H9 (cell line): Measurements from ENCODE around the gene ACAA2. TPM values are rescaled to one million over a fixed set of nuclear protein-coding genes. Genes with fewer than 3 reads are reported as not detected.

Experiments
- DNase-seq: peaks from one replicate; pipeline ENCODE4 v3.0.0-alpha.2; 2017
- H2AFZ ChIP-seq: one replicate; pipeline ENCODE4 v1.6.1; 2013; ENCODE audit warnings: mild to moderate bottlenecking, low read length, control low read depth, moderate library complexity
- H2AK5ac ChIP-seq: 2 replicates; pipeline ENCODE4 v1.6.1; 2013; ENCODE audit warnings: low read length, control low read depth, mixed read lengths; ENCODE audit not compliant: insufficient read length
- H2BK120ac ChIP-seq: one replicate; pipeline ENCODE4 v1.6.1; 2013; ENCODE audit warnings: low read depth, mild to moderate bottlenecking, low read length, control low read depth, inconsistent platforms; ENCODE audit not compliant: poor library complexity, severe bottlenecking
- H2BK12ac ChIP-seq: 2 replicates; pipeline ENCODE4 v1.6.1; 2013; ENCODE audit warnings: low read length, control low read depth, mixed read lengths, low read depth; ENCODE audit not compliant: insufficient read length
- H2BK15ac ChIP-seq: 2 replicates; pipeline ENCODE4 v1.6.1; 2013; ENCODE audit warnings: low read depth, low read length, control low read depth
- H2BK20ac ChIP-seq: one replicate; pipeline ENCODE4 v1.6.1; 2013; ENCODE audit warnings: low read depth, mild to moderate bottlenecking, low read length, control low read depth, inconsistent platforms; ENCODE audit not compliant: poor library complexity, severe bottlenecking
- H2BK5ac ChIP-seq: 2 replicates; pipeline ENCODE4 v1.6.1; 2013; ENCODE audit warnings: low read length, control low read depth, mixed read lengths; ENCODE audit not compliant: insufficient read length
- H3K14ac ChIP-seq: 2 replicates; pipeline ENCODE4 v1.6.1; 2013; ENCODE audit warnings: low read length, control low read depth; ENCODE audit not compliant: insufficient read depth
- H3K18ac ChIP-seq: 2 replicates; pipeline ENCODE4 v1.6.1; 2013; ENCODE audit warnings: low read depth, mild to moderate bottlenecking, mixed read lengths, low read length, control low read depth; ENCODE audit not compliant: insufficient read length
- H3K23ac ChIP-seq: 2 replicates; pipeline ENCODE4 v1.6.1; 2013; ENCODE audit warnings: low read length, control low read depth, mixed read lengths, low read depth; ENCODE audit not compliant: insufficient read length
- H3K23me2 ChIP-seq: 2 replicates; pipeline ENCODE4 v1.6.1; 2013; ENCODE audit warnings: low read depth, mild to moderate bottlenecking, mixed read lengths, low read length, control low read depth; ENCODE audit not compliant: insufficient read length, poor library complexity, severe bottlenecking
- H3K27ac ChIP-seq: 2 replicates; pipeline ENCODE4 v1.5.1; 2013; ENCODE audit warnings: low read length, control low read depth, mixed read lengths, low read depth; ENCODE audit not compliant: insufficient read length
- H3K27me3 ChIP-seq: 2 replicates; pipeline ENCODE4 v1.6.1; 2013; ENCODE audit warnings: low read length, control low read depth, inconsistent platforms; ENCODE audit not compliant: insufficient read depth
- H3K4ac ChIP-seq: 2 replicates; pipeline ENCODE4 v1.6.1; 2013; ENCODE audit warnings: low read depth, mild to moderate bottlenecking, control low read depth, inconsistent platforms, low read length, moderate library complexity
- H3K4me1 ChIP-seq: 2 replicates; pipeline ENCODE4 v1.6.1; 2013; ENCODE audit warnings: low read length, control low read depth, inconsistent platforms; ENCODE audit not compliant: insufficient read depth
- H3K4me2 ChIP-seq: 2 replicates; pipeline ENCODE4 v1.6.1; 2013; ENCODE audit warnings: low read length, control low read depth, mixed read lengths; ENCODE audit not compliant: insufficient read length, insufficient read depth
- H3K56ac ChIP-seq: 2 replicates; pipeline ENCODE4 v1.6.1; 2013; ENCODE audit warnings: low read depth, mild to moderate bottlenecking, mixed read lengths, low read length, control low read depth; ENCODE audit not compliant: insufficient read length
- H3K79me1 ChIP-seq: 2 replicates; pipeline ENCODE4 v1.6.1; 2013; ENCODE audit warnings: low read depth, mild to moderate bottlenecking, moderate library complexity, low read length, control low read depth, inconsistent platforms; ENCODE audit not compliant: insufficient read depth, poor library complexity, severe bottlenecking
- H3K79me2 ChIP-seq: 2 replicates; pipeline ENCODE4 v1.6.1; 2013; ENCODE audit warnings: low read length, control low read depth, inconsistent platforms; ENCODE audit not compliant: insufficient read depth
- H3K9ac ChIP-seq: 2 replicates; pipeline ENCODE4 v1.6.1; 2013; ENCODE audit warnings: low read length, control low read depth, mixed read lengths; ENCODE audit not compliant: insufficient read length; ENCODE audit errors: extremely low read depth
- H3K9me3 ChIP-seq: one replicate; pipeline ENCODE4 v1.6.1; 2013; ENCODE audit warnings: low read depth, low read length, inconsistent platforms; ENCODE audit not compliant: control insufficient read depth
- H3T11ph ChIP-seq: one replicate; pipeline ENCODE4 v1.6.1; 2013; ENCODE audit warnings: mild to moderate bottlenecking, low read length, control low read depth, inconsistent platforms
- H4K20me1 ChIP-seq: one replicate; pipeline ENCODE4 v1.6.1; 2013; ENCODE audit not compliant: control insufficient read depth, insufficient read length, insufficient read depth
- H4K5ac ChIP-seq: 2 replicates; pipeline ENCODE4 v1.6.1; 2013; ENCODE audit warnings: low read depth, mild to moderate bottlenecking, mixed read lengths, low read length, control low read depth; ENCODE audit not compliant: insufficient read length
- H4K8ac ChIP-seq: replicated peaks from 2 replicates; pipeline ENCODE4 v1.6.1; 2013; ENCODE audit warnings: low read length, control low read depth, mixed read lengths, low read depth; ENCODE audit not compliant: insufficient read length
- H4K91ac ChIP-seq: 2 replicates; pipeline ENCODE4 v1.6.1; 2013; ENCODE audit warnings: low read depth, mild to moderate bottlenecking, moderate library complexity, mixed read lengths, low read length, control low read depth; ENCODE audit not compliant: insufficient read length
- H3K27ac Mint-ChIP-seq, 3 experiments: 2 replicates in 2 of 3; 3 replicates in 1 of 3; pipeline ENCODE4 v1.8.0; 2020 to 2021; ENCODE audit warnings: mixed read lengths in 3 of 3, mild to moderate bottlenecking in 1 of 3, moderate library complexity in 1 of 3
- H3K27me3 Mint-ChIP-seq: 2 replicates; pipeline ENCODE4 v1.8.0; 2021; ENCODE audit warnings: low read depth, mild to moderate bottlenecking, moderate library complexity, mixed read lengths
- H3K36me3 Mint-ChIP-seq, 3 experiments: 2 replicates in 2 of 3; 3 replicates in 1 of 3; pipeline ENCODE4 v1.8.0; 2020 to 2021; ENCODE audit warnings: low read depth in 3 of 3, mixed read lengths in 3 of 3; ENCODE audit not compliant: insufficient read depth in 1 of 3
- H3K4me1 Mint-ChIP-seq, 2 experiments: 2 replicates each; pipeline ENCODE4 v1.8.0; 2020; ENCODE audit warnings: mixed read lengths in 2 of 2
- H3K4me3 Mint-ChIP-seq, 2 experiments: 2 replicates in 1 of 2; 3 replicates in 1 of 2; pipeline ENCODE4 v1.8.0; 2020 to 2021; ENCODE audit warnings: mild to moderate bottlenecking in 2 of 2, mixed read lengths in 2 of 2, moderate library complexity in 1 of 2
- H3K9me3 Mint-ChIP-seq, 2 experiments: 2 replicates in 1 of 2; 3 replicates in 1 of 2; pipeline ENCODE4 v1.8.0; 2020; ENCODE audit warnings: mild to moderate bottlenecking in 2 of 2, mixed read lengths in 2 of 2, moderate library complexity in 1 of 2
- CTCF ChIP-seq: fragments of 200-600 bp; sonication (generic); conservative IDR thresholded peaks from 3 replicates; pipeline ENCODE4 v1.8.0; 2021; ENCODE audit warnings: antibody characterized with exemption, mild to moderate bottlenecking
- WGBS: extraction: QIAGEN DNeasy Blood & Tissue Kit; methylation state at CpG from one replicate; pipeline ENCODE4 v1.1.7; 2013; ENCODE audit warnings: missing lambda C conversion rate, low lambda C conversion rate, mixed read lengths; ENCODE audit not compliant: insufficient read length; ENCODE audit errors: extremely low coverage; 5-methylcytosine and 5-hydroxymethylcytosine counted together
- total RNA-seq: library from RNA; stranded (reverse); gene quantifications from 2 replicates; pipeline ENCODE4 v1.2.1, GENCODE V29; 2021

Gene ACAA2
- total RNA-seq, 1 experiment from 2014 or later = 115 TPM

- no peak for DNase-seq
- WGBS = no CpG with 5 or more reads among the region's 2 CpGs
- H3K79me2 ChIP-seq = no peaks in the 10 kb centered on the region
- H3K9me3 Mint-ChIP-seq = peaks cover 0 to 4% of the 10 kb centered on the region in 2 experiments; a peak in 1 of 5 replicates
- no peak overlapping the region for H3K9ac ChIP-seq
- peaks cover 0 to 5% (median 0%) of the 10 kb centered on the region in 3 experiments; a peak in 3 of 7 replicates for H3K36me3 Mint-ChIP-seq
- no peak for TF ChIP-seq CTCF
- H3K14ac ChIP-seq = no peak overlapping the region
- H3K4me1 Mint-ChIP-seq = no peaks in the 10 kb centered on the region
- H3K23me2 ChIP-seq = no peaks in the 10 kb centered on the region
- no peak overlapping the region for H3K4me3 Mint-ChIP-seq
- H3T11ph ChIP-seq = no peak overlapping the region
- H3K4ac ChIP-seq = no peak overlapping the region
- no peak overlapping the region for H3K27ac ChIP-seq
- no peak overlapping the region for H3K18ac ChIP-seq
- no peak overlapping the region for H4K8ac ChIP-seq
- no peak overlapping the region for H3K27ac Mint-ChIP-seq
- H2BK15ac ChIP-seq = no peak overlapping the region
- H3K4me1 ChIP-seq = no peaks in the 10 kb centered on the region
- H3K79me1 ChIP-seq = no peaks in the 10 kb centered on the region
- no peak overlapping the region for H4K5ac ChIP-seq
- no peaks in the 10 kb centered on the region for H3K27me3 ChIP-seq
- no peak overlapping the region for H3K56ac ChIP-seq
- H4K91ac ChIP-seq = no peak overlapping the region
- H3K9me3 ChIP-seq = no peaks in the 10 kb centered on the region
- no peak overlapping the region for H2AFZ ChIP-seq
- H2BK12ac ChIP-seq = no peak overlapping the region
- H3K4me2 ChIP-seq = no peak overlapping the region
- H3K23ac ChIP-seq = no peak overlapping the region
- H2BK20ac ChIP-seq = no peak overlapping the region
- H3K27me3 Mint-ChIP-seq = no peaks in the 10 kb centered on the region
- H2BK120ac ChIP-seq = no peak overlapping the region
- H4K20me1 ChIP-seq = no peaks in the 10 kb centered on the region
- H2AK5ac ChIP-seq = no peak overlapping the region
- no peak overlapping the region for H2BK5ac ChIP-seq
Observed at GRCh38 chr18:49835405-49835804, 22.1 kb upstream of the ACAA2 start.
